NCI-H2227 (cell line): ENCODE measurements around the gene CXCL12.

ENCODE experiments used
- DNase-seq: peaks from one replicate; lab custom pipeline; 2025; ENCODE audit not compliant: unreplicated experiment; lab: John Stamatoyannopoulos, UW

CXCL12 gene

GRCh38 chr10:44335330-44336021 is 49.4 kb downstream of the CXCL12 start:
- no peak for DNase-seq

- DNase-seq, result no peak
These were observed 50.2 kb downstream of the CXCL12 start for GRCh38 chr10:44334621-44335184.

GRCh38 chr10:44334091-44334490 is 50.8 kb downstream of the CXCL12 start:
- DNase-seq, result no peak

GRCh38 chr10:44333511-44333910 is 51.4 kb downstream of the CXCL12 start:
- no peak for DNase-seq

GRCh38 chr10:44332465-44332864 is 52.4 kb downstream of the CXCL12 start:
- no peak for DNase-seq

DNA sequence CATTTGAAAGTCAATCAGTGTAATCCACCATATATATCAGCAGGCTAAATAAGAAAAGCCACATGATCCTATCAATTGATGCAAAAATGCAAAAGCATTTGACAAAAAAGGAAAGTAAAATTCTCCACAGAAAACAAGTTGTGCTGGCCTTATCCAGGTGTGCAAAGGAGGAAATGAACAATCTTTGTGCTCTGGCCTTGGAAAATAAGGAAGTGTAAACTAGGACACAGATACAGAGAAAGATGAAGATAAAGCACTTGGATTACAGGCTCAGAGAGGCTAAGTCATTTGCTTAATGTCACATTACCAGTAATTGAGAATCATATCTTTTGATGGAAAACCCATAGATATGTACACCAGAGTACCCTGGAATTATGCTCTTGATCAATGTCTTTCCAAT is 54.5 kb downstream of the CXCL12 start:
- DNase-seq, result no peak

- DNase-seq, result no peak
These were observed 57.4 kb downstream of the CXCL12 start for GRCh38 chr10:44327461-44327860.
